WERI-Rb-1 (cell line): ENCODE results near the gene RFNG.

ENCODE experiments used
- DNase-seq: peaks from one replicate; pipeline ENCODE4 v3.0.0-alpha.2; 2020
- H3K27ac ChIP-seq: fragments of 250-450 bp; sonication (Bioruptor Pico); 2 replicates; pipeline ENCODE4 v1.5.1; 2020; ENCODE audit warnings: mild to moderate bottlenecking, moderate library complexity
- H3K27me3 ChIP-seq: fragments of 250-450 bp; sonication (Bioruptor Pico); 2 replicates; pipeline ENCODE4 v1.5.1; 2021; ENCODE audit warnings: mild to moderate bottlenecking, low read depth, moderate library complexity; ENCODE audit not compliant: insufficient read depth, severe bottlenecking
- H3K36me3 ChIP-seq: fragments of 250-450 bp; sonication (Bioruptor Pico); 2 replicates; pipeline ENCODE4 v1.5.1; 2020; ENCODE audit warnings: mild to moderate bottlenecking, moderate library complexity
- H3K4me3 ChIP-seq: 2 replicates; pipeline ENCODE4 v1.5.1; 2011; ENCODE audit warnings: low read depth, mild to moderate bottlenecking, control low read depth, low read length
- H3K9me3 ChIP-seq: fragments of 250-450 bp; sonication (Bioruptor Pico); 2 replicates; pipeline ENCODE4 v1.5.1; 2021; ENCODE audit warnings: mild to moderate bottlenecking, moderate library complexity; ENCODE audit not compliant: severe bottlenecking
- TF ChIP-seq, protein P1 (sequence below): IDR thresholded peaks from 2 replicates; pipeline ENCODE4 v1.5.1; 2011; ENCODE audit warnings: low read depth, mild to moderate bottlenecking, control low read depth, inconsistent platforms, low read length

RFNG gene

DNA sequence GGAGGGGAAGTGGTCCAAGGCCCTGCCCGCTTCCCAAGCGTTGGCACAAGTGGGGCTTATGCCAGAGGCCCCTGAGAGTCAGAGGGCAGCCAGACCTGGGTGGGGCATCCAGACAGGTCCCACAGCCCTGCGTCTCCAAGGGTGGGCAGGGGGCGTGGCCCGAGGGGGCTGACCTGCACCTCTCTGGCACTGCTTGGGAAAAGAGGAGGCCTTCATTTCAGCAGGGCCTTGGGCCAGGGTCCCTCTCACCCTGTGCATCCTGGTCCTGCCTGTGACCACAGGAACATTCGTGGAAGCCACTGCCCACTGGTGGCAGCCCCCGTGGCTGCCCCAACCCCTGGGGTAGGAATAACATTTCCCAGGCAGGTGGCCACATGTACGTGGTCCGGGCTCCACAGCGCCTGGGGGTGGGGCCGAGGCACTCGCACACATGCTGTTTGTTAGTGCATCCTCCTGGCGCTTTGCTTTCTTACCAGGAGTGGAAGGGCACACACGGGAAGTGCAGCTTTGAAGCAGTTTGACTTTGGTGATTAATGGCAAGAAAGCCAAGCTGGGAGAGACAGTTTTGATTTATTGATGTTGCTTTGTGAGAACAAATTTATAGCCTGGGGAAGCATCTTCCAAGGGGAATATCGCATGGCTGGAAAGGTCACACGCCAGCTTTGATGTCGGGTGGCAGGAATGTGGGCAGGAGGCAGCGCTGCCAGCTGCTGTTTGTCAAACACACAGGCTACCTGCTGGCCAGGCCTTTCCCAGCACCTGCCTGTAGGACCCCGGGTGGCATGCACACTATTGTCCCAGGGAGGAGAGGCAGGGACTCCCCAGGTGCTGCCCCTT, 33.2 kb downstream of the RFNG start:
- H3K36me3 ChIP-seq, result peaks cover 32% of the 10 kb centered on the region
- H3K4me3 ChIP-seq, result no peak overlapping the region
- no peak overlapping the region for H3K27ac ChIP-seq
- no peaks in the 10 kb centered on the region for H3K9me3 ChIP-seq
- H3K27me3 ChIP-seq, result no peaks in the 10 kb centered on the region
- DNase-seq, result no peak
- TF ChIP-seq, protein P1, sequence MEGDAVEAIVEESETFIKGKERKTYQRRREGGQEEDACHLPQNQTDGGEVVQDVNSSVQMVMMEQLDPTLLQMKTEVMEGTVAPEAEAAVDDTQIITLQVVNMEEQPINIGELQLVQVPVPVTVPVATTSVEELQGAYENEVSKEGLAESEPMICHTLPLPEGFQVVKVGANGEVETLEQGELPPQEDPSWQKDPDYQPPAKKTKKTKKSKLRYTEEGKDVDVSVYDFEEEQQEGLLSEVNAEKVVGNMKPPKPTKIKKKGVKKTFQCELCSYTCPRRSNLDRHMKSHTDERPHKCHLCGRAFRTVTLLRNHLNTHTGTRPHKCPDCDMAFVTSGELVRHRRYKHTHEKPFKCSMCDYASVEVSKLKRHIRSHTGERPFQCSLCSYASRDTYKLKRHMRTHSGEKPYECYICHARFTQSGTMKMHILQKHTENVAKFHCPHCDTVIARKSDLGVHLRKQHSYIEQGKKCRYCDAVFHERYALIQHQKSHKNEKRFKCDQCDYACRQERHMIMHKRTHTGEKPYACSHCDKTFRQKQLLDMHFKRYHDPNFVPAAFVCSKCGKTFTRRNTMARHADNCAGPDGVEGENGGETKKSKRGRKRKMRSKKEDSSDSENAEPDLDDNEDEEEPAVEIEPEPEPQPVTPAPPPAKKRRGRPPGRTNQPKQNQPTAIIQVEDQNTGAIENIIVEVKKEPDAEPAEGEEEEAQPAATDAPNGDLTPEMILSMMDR, result no peak

DNA sequence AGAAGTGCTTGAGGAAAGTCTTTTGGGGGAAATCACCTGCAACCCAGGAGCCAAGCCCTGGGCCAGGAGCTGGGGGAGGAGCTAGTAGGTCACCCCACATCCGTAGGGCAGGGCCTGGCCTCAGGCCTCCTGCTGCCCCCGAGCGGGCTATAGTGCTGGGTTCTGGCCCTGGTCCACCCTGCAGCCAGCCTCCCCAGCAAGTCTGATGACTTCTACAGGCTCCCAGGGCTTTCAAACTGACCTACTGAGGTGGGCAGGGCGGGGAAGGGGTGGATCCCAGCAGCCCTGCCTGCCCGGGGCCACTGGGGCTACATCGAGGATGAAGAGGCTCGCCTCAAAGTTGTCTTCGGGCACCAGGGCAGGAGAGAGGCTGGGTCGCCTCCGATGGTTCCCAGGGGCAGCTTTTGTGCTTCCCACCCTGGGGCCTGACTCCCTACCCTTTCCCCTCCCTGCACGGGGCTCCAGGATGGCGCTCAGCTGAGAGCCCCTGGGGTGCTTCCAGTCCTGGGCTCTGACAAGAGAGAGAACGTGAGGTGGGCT, 33.9 kb downstream of the RFNG start:
- H3K9me3 ChIP-seq, result no peaks in the 10 kb centered on the region
- H3K27me3 ChIP-seq, result no peaks in the 10 kb centered on the region
- H3K4me3 ChIP-seq, result no peak overlapping the region
- no peak overlapping the region for H3K27ac ChIP-seq
- no peak for DNase-seq
- TF ChIP-seq, protein P1, result no peak
- H3K36me3 ChIP-seq, result peaks cover 35% of the 10 kb centered on the region

DNA sequence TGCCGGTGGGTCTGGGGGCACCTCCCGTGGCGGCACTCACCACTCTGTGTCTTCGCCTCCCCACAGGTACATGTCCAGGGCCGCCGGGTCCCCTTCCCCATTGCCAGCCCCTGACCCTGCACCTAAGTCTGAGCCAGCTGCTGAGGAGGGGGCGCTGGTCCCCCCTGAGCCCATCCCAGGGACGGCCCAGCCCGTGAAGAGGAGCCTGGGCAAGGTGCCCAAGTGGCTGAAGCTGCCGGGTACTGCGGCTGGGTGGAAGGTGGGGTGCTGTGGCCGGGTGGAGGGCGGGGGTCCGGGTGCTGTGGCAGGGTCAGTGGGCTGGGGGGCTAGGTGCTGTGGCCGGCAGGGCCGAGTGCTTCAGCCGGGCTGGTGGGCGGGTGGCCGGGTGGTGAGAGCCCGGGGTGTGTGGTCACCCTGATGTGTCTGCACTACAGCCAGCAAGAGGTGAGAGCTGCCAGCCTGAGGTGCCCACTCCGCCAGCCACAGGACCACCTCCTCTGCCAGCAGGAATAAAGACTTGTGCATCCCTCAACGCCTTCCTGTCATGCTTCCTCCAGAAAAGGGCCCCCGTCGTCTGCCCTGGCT, 34.6 kb downstream of the RFNG start:
- TF ChIP-seq, protein P1, result no peak
- H3K4me3 ChIP-seq, result no peak overlapping the region
- no peak overlapping the region for H3K27ac ChIP-seq
- H3K36me3 ChIP-seq, result peaks cover 37% of the 10 kb centered on the region
- no peak for DNase-seq
- no peaks in the 10 kb centered on the region for H3K9me3 ChIP-seq
- no peaks in the 10 kb centered on the region for H3K27me3 ChIP-seq

DNA sequence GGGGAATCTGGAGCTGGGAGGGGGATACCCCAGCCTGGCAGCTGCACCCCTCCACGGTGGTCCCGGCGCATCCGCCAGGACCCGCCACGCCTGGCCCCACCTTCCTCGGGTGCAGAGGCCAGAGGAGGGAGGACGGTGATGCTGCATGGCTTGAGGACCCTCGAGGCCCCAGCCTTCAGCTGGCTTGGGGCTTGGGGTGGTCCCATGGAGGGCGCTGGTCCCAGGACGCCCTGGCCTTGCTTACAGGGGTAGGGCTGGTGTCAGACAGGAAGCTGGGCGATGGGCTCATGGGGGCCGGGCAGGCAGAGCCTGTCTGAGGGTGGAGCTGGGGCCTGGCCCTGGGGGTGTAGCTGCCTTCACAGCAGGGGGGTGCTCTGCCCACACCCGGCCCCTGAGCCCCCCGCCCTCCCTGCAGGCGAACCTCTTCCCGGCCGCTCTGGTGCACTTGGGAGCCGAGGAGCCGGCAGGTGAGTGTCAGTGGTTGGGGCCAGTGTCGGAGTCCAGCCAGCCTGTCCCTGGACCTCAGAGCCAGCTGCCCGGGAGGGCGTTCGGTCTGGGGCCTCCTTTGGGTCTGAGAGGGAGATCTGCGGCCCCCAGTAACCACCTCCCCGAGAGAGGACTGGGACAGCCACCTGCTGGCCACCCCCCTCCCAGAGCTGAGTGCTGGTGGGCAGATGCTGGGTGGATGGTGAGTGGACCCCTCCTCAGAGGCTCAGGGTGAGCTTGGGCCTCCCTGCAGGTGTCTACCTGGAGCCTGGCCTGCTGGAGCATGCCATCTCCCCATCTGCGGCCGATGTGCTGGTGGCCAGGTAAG, 35.3 kb downstream of the RFNG start:
- TF ChIP-seq, protein P1, result no peak
- Histone ChIP-seq H3K9me3 (no peaks in the 10 kb centered on the region), H3K27me3 (no peaks in the 10 kb centered on the region), H3K27ac (no peak overlapping the region), H3K36me3 (peaks cover 44% of the 10 kb centered on the region), H3K4me3 (no peak overlapping the region)
- no peak for DNase-seq

DNA sequence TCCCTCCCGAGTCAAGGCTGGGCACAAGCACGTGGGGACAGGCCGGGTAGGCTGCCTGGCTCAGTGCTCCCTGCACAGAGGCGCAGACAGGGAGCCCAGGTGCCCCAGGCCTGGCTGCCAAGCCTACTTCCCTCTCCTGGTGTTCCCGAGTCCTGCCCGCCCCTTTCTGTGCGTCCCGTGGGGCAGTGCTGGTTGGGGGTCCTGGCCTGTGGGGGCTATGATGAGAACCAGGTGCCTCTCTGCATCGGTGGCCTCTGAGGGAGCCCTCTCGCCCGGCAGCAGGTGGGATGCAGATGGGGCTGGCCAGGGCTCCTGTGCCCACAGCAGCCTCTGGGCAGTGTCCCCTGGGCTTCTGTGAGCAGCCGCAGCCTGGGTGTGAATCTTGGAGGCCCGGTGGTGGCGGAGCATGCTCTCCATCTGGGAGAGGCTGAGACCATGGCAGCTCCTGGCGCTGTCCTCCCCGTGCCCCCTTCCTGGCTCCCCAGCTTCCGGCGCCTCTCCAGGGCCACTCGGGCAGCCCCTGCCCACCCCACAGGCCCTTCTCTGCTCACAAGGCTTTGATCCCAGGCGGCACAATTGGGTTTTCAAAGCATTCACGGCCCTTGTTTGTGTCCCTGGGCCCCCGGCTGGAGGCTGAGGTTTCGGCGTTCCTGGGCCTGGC, 36.2 kb downstream of the RFNG start:
- TF ChIP-seq, protein P1, result no peak
- Histone ChIP-seq H3K27ac (no peak overlapping the region), H3K36me3 (peaks cover 40% of the 10 kb centered on the region), H3K9me3 (no peaks in the 10 kb centered on the region), H3K4me3 (no peak overlapping the region), H3K27me3 (no peaks in the 10 kb centered on the region)
- no peak for DNase-seq
